ENCODE data around the gene SNRNP35.
A peak's percentile ranks its signal among the peaks of the same experiment; 100 is the strongest.
"Not testable (repeated sequence)": the region's sequence is repeated elsewhere in the genome, so short reads cannot be mapped to it uniquely, and the experiment has no call there.

Gene SNRNP35

DNA sequence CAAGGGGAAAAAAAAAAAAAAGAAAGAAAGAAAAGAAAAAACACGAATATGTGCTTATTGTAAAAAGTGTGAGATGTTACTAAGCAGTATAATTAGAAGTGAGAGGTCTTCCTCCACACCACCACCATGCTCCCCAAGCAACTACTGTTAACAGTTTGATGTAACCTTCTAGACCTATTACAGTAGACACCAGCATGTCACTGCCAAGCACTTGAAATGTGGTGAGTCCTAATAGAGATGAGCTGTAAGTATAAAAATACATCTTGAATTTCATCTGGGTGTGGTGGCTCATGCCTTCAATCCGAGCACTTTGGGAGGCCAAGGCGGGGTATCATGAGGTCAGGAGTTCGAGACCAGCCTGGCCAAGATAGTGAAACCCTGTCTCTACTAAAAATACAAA is 8.1 kb upstream of the SNRNP35 start:
- no peak for FAIRE-seq

DNA sequence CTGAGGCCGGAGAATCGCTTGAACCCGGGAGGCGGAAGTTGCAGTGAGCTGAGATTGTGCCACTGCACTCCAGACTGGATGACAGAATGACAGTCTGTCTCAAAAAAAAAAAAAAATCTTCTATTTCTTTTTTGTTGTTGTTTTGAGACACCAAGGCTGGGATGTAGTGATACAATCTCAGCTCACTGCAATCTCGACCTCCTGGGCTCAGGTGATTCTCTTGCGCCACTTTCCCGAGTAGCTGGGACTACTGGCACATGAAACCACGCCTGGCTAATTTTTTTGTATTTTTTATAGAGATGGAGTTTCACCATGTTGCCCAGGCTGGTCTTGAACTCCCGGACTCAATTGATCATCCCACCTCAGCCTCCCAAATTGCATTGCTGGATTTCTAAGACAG is 7.3 kb upstream of the SNRNP35 start:
- no peak for FAIRE-seq

DNA sequence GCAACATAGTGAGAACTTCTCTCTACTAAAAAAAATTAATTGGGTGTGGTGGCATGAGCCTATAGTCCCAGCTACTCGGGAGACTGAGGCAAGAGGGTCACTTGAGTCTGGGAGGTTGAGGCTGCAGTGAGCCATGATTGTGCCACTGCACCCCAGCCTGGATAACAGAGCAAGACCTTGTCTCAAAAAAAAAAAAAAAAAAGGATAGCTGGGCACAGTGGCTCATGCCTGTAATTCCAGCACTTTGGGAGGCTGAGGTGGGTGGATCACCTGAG is 5.7 kb upstream of the SNRNP35 start:
- not testable (repeated sequence) for FAIRE-seq

DNA sequence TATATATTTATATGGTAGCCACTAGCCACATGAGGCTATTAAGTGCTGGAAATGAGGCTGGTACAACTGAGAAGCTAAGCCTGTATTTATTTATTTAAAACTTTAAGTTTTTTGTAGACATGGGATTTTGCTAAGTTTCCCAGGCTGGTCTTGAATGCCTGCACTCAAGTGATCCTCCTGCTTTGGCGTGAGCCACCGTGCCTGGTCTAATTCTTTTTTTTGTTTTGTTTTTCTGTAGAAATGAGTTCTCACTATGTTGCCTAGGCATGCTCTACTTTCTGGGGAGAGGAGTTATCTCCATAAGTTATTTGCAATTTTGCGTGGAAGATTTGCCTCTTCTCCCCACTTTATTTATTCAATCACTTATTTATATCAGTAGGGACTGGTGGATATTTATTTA is 4.8 kb upstream of the SNRNP35 start:
- FAIRE-seq, result no peak

DNA sequence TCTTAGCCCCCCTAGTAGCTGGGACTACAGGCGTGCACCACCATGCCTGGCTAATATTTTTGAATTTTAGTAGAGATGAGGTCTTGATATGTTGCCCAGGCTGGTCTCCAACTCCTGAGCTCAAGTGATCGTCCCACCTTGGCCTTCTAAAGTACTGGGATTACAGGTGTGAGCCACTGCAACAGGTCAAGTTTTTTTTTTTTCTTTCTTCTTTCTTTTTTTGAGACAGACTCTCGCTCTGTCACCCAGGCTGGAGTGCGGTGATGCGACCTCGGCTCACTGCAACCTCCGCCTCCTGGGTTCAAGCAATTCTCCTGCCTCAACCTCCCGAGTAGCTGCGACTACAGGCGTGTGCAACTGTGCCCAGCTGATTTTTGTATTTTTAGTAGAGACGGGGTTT is 5.2 kb downstream of the SNRNP35 start:
- FAIRE-seq, result not testable (repeated sequence)

DNA sequence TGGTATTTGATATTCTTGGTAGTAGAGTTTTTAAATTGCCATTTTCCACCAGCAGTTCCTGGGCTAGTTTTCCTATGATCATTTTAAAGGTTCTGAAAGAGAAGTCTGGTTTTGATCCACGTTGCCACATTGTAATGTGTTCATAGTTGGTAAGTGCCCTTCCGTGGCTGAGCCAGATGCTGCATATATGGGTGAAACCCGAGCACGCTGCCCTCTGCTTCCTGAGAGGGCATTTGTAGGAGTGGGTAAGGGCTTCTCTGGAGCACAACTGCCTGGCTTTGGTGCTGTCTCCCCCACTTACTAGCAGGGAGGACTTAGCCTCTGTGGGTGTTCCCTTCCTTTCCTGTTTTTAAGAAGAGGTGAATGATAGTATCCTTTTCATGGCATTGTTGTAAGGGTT is 7.1 kb downstream of the SNRNP35 start:
- FAIRE-seq, result no peak

DNA sequence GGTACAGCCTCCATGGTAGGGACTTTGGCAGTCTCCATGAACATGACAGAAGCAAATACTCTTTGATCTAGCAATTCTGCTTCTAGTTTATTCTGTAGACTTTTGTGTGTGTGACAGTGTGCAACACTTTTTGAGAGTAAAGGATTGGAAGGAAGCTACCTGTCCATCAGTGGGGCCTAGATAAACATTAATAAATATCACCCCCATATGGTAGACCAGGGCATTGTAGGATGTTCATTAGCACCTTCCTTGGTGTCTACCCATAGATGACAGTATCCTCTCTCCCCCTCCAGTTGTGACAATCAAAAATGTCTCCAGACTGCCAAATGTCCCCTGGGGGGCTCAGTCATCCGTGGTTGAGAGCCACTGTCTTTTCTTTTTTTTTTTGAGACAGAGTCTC is 10.8 kb downstream of the SNRNP35 start:
- no peak for FAIRE-seq

DNA sequence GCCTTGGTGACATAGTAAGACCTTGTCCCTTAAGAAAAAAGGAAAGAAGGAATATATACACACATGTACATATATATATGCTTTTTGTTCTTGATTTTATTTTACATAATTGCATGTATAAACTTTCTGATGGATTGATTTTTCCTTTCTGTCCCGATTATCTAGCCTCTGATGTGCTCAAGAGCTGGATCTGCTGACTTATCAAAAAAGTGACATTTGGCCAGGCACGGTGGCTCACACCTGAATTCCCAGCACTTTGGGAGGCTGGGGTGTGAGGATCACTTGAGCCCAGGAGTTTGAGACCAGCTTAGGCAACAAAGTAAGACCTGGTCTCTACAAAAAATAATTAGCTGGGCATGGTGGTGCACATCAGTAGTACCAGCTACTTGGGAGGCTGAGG is 12.0 kb downstream of the SNRNP35 start:
- no peak for FAIRE-seq

DNA sequence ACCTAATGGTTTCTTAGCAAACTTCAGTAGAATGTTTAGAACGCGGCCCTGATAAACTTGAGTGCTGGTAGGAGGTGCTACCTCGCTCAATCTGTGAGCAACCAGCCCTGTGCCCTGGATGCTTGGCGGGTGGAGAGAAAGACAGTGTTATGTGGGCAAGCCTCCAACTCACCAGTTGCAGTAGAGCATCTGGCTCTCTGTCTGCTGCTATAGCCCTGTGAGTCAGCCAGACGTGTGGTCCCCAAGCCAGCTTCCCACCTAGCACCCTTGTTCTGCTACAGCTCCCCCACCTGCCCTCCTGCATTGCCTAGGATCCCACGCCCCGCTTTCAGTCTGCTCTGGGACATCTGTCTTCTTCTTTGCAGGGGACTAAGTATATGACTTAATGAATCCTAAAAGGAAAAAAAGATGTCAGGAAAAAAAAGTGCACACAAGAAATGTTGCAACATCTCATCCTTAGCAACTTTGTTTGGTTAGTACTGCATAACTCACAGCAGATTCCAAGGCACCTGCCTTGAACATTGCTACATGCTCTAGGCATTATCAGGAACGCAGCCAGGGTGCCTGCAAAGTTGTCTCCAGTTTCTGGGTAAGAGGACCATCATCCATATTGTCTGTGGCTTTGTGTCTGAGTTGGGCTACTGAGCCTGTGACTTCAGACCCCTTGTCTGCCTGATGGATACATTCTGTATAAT is 13.6 kb downstream of the SNRNP35 start:
- no peak for FAIRE-seq

DNA sequence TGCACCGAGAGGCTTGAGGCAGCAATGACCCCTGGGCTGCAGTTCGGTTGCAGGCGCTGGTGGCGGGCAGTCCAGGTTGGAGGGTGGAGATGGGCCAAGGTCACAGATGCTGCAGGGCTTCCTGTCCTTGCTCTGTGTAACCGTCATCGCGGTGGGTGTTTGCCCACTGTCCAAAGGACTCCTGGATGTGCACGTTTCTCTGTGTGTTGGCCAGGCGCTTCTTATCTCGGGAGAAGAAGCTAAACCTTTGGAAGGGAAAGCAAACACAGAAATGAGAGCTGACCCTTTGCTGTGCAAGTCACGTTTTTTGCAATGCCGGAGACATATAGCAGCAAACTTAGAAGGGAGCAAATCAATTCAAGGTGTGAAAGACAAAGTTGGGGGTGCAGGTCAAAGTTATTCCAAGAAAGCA is 14.5 kb downstream of the SNRNP35 start:
- no peak for FAIRE-seq

DNA sequence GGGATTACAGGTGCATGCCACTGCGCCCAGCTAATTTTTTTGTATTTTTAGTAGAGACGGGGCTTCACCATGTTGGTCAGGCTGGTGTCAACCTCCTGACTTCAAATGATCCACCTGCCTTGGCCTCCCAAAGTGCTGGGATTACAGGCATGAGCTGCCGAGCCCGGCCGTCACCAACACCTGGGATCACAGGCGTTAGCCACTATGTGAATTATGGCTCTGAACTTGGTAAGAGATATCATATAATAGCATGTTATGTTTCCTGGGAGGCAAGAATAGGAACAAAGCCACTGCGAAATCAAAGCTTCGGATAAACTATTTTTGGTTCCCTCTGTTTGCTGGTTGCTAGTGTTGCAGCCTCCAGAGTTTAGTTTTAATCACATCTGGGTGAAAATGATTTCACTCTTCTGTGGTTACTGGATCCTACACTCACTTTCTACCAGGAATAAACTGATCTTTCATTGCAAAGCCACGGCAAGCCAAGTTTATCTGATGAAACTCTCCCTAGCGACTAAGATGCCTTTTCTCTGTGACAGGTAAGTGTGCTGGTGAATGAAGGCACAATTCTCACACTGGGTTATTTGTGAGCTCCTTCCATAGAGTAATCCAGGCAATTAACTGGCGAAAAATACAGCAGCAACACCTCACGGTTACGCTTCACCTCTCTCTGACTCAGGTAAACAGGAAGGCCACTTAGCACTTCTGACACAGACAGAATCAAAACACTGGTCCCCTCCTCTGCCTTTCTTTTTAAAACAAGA is 16.7 kb downstream of the SNRNP35 start:
- FAIRE-seq, result peak; percentile 53

DNA sequence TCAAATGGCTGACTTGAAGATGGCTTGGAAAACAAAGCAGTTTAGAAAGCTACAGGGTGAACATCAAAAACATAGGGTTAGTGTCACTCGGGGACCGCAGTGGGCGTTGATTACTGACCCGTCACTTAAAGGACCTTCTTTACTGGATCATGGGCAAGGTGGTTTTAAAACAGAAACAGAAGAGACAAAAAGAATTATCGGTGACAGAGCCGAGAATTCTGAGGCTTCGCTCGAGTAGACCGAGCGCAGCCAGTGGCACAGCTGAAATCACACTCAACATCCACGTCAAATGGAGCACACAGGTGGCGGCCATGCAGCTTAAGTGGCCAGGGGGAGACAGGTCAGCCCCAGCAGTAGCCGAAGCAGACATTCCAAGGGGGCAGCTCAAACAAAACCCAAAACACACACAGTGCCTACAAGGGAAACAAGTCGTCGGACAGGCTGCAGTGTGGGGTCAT is 17.3 kb downstream of the SNRNP35 start:
- FAIRE-seq, result no peak

DNA sequence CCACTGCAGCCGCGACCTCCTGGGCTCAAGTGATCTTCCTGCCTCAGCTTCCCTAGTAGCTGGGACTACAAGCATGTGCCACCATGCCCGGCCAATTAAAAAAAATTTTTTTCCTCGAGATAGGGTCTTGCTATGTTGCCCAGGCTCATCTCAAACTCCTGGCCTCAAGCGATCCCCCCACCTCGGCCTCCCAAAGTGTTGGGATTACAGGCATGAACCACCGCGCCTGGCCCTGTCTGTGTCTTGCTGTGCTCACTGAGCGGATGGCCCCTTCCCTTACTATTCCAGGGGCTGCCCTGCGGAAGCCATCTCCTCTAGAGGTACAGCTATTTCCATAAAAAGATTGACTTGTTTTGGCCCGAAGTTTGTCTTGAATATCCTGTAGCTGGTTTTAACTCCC is 20.1 kb downstream of the SNRNP35 start:
- FAIRE-seq, result no peak

DNA sequence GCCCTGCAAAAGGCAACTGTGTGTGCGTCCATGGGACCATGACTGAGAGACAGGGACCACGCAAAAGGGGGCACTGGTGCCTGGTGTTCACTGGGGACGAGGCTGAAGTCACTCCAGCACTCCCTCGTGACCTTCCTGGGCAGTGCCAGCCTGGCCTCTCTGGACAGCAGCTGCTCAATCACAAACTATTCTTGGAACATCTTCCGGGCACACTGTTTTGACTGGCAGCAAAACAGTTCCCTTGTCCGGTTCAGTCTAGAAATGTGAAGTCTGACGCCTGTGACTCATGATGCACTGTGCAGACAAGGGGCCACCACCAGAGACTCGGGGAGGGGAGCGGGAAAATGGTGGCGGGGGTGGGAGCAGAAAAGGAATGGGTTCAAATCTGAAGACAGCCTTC is 20.8 kb downstream of the SNRNP35 start:
- no peak for FAIRE-seq

DNA sequence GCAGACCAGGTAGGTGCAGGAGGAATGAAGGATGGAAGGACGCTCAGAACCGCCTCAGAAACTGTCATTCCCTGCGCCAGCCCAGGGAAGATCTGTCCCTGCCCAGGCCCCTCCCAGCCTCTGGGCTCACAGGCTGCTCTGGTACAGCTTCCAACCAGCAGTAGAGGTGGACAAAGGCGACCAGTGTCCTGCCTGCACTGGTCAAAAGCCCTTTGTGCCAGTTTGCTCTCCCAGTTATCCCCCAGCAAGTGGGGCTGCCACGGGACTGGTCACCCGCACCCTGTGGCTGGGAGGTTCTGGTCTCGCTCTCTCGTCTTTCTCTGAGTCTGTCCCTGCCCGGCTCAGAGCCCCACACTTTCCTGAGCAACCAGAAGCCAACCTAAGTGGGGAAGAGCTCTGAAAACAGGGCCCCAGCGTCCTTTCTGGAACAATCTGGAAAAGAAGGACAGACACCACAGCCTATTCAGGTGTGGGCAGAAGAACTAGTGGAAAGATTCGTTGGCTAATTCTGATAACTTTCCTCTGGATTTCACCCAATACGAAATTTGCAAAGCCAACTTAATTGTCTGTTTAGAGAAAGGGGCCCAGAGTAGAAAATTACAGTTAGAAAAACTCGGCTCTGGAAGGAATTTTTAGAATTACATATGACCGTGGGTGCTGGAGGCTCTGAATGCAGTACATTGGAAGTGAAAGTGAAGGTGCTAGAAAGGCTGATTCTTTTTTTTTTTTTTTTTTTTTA is 21.7 kb downstream of the SNRNP35 start:
- no peak for FAIRE-seq

DNA sequence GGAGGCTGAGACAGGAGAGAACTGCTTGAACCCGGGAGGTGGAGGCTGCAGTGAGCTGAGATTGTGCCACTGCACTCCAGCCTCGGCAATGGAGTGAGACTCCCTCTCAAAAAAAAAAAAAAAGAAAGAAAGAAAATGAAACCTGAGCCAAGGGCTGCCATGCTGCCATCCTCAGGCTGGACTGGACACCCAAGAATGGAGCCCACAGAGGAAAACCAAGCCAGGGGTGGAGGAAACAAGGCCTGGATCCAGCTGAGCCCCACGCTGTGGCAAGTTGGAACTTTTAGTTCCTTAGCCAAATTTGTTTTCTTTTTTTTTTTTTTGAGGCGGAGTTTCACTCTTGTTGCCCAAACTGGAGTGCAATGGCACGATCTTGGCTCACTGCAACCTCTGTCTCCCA is 23.3 kb downstream of the SNRNP35 start:
- not testable (repeated sequence) for FAIRE-seq

DNA sequence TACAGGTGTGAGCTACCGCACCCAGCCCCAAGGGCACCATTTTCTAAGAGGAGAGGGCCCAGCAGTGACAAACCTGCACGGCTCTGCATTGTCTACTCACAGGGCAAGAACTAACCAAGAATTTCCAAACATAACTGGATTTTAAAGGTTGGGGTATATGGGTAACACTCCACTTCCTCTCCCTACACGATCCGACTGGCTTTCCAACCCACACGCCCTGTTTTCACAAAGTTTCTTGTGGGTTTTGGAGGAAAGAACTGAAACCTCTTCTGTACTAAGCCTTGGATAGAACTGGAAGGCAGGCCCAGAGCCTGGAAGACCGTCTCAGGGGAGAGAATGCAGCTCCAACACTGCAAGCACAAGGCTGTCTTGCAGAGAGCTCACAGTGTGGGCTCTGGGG is 24.9 kb downstream of the SNRNP35 start:
- no peak for FAIRE-seq

DNA sequence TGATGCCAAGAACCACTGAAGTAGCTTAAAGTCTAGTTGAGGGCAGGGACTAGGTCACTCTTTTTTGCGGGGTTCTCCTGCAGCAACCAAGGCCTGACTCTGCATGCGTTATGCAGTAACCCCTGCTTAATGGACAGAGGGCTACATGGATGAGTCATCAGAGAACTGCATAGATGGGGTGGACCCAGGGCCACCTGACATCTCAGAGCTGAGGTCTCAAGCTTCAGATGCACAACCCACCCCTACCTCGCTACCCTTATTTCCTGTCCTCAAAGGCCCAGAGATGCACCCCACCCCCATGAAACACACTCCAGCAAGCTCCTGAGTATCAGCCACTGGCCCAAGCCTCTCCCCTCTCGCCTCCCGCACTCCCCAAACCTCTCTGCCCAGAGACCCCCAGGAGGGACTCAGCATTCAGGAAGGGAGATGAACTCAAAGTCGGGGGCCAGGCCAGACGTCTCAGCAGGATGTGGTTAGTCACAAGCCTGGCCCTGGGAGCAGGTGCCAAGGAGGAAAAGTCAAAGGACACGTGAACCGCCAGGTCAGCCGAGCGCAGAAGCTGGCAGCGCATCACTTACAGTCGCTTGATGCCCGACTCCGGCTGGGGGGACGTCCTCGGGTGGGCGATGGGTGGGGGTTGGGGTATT is 25.8 kb downstream of the SNRNP35 start:
- no peak for FAIRE-seq

DNA sequence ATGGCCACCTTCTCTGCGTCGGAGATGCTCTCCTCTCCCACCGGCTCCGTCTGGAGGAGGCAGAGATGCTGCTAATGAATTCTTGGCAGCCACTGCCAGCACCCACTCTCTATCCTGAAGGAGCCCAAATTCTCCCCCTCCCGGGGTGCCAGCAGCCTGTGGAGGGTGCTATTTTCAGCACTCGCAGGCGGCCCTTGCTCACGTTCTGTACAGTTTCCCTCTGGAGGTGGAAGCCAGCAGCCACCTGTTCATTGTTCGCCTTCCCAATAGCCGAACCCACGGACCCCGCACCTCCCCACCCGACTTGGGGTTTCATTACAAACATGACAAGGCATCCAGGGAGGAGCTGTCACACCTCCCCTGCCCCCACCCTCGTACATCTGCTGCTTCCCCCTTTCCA is 27.8 kb downstream of the SNRNP35 start:
- no peak for FAIRE-seq

DNA sequence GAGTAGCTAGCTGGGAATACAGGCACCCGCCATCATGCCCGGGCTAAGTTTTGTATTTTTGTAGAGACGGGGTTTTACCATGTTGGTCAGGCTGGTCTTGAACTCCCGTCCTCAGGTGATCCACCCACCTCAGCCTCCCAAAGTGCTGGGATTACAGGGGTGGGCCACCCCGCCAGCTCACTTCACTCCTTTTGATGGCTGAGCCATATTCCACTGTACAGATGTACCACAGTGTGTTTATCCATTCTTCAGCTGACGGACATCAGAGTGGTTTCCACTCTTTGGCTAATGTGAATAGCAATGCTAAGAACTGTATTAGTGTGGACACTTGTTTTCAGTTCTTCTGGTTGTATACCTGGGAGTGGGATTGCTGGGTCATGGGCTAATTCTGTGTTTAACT is 29.5 kb downstream of the SNRNP35 start:
- FAIRE-seq, result no peak

DNA sequence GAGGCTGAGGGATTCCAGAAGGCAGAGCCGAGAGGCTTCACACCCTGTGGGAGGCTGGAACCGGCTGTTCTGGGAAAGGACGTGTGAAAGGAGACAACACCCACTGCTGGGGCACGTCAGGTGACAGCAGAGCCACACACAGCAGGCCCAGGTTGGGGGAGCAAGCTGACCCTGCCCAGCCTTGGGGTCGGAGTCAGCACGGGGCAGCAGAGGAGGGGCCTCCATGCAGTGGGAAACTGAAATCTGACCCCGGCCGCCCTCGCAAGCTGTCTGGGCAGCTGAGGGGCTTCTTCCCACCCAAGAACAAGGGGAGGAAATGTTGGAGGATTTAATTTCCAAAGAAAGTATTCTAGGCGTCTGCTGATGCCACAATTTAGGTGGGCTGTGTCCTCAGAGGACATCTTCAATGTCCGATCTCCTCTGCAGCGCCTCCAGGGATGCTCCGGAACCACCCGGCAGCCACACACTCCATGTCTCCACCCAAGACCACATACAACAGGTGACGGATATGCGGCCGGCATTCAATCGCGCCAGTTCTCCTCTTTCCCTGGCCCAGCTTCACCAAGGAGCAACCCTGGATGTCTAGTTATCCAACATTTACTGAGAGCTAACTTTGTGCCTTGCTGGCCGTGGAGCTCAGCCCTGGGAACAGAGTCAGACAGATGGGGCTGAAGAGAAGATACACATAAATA is 30.7 kb downstream of the SNRNP35 start:
- FAIRE-seq, result no peak

DNA sequence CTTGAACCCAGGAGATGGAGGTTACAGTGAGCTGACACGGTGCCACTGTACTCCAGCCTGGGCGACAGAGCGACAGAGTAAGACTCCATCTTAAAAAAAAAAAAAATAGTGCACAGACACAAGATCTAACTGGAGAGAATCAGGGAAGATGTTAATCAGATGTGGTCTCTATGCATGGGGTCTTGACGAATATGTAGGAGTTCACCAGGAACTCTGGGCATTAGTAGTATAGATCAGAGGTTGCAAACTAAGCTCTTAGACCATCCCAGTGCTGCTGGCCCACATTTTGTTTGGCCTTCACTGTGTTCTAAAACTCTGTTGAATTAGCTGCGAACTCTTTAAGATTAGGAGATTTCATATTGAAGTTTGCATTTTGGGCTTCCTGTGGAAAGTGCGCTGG is 31.6 kb downstream of the SNRNP35 start:
- FAIRE-seq, result no peak

DNA sequence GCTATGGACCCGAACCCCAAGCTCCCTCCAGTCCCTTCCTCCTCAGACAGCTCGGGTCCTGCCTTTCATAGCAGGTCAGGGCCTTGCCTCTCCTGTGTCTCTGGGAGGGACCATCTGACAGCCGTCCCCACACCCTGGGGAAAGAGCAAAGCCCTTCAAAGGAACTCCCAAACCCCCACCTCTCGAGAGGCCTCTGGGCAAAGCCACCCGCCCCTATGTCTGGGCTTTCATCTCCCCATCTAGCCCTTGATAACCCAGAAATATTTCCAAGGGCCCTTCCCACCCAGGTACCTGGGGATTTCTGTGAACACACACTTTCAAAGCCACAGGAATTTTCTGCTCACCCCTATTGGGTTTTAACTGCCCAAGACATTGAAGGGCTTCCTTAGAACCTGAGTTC is 32.1 kb downstream of the SNRNP35 start:
- no peak for FAIRE-seq

Data from islet of Langerhans (tissue), 1 donor.